Loucy (cell line): Measurements from ENCODE around the gene BLTP3B.
"Not testable (repeated sequence)": the region's sequence is repeated elsewhere in the genome, so short reads cannot be mapped to it uniquely, and the experiment has no call there.

Source experiments
- H2AFZ ChIP-seq: fragments of 200-600 bp; sonication (generic); 2 replicates; pipeline ENCODE4 v1.6.0; 2016; ENCODE audit warnings: antibody characterized with exemption, mild to moderate bottlenecking, low read length, moderate library complexity
- H3F3A ChIP-seq: fragments of 200-600 bp; 2 replicates; pipeline ENCODE4 v1.6.0; 2016; ENCODE audit warnings: antibody characterized with exemption, low read depth, mild to moderate bottlenecking
- H3K27me3 ChIP-seq: fragments of 200-600 bp; sonication (generic); 2 replicates; pipeline ENCODE4 v1.6.1; 2014; ENCODE audit warnings: low read length, mild to moderate bottlenecking; ENCODE audit not compliant: insufficient read depth, poor library complexity, severe bottlenecking
- H3K36me3 ChIP-seq: fragments of 200-600 bp; sonication (generic); 2 replicates; pipeline ENCODE4 v1.6.1; 2016; ENCODE audit warnings: low read length; ENCODE audit not compliant: insufficient read depth
- H3K4me1 ChIP-seq: fragments of 200-600 bp; sonication (generic); 2 replicates; pipeline ENCODE4 v1.5.1; 2014; ENCODE audit warnings: low read length, mild to moderate bottlenecking; ENCODE audit not compliant: insufficient read depth, poor library complexity, severe bottlenecking
- H3K4me2 ChIP-seq: fragments of 200-600 bp; sonication (generic); 2 replicates; pipeline ENCODE4 v1.6.0; 2014; ENCODE audit warnings: antibody characterized with exemption, low read length, low read depth, mild to moderate bottlenecking; ENCODE audit not compliant: poor library complexity, severe bottlenecking
- H3K4me3 ChIP-seq: fragments of 200-600 bp; sonication (generic); 2 replicates; pipeline ENCODE4 v1.5.1; 2014; ENCODE audit warnings: low read length, mild to moderate bottlenecking, mixed read lengths; ENCODE audit not compliant: poor library complexity, severe bottlenecking
- H3K79me2 ChIP-seq: fragments of 200-600 bp; sonication (generic); 2 replicates; pipeline ENCODE4 v1.6.1; 2014; ENCODE audit warnings: low read length; ENCODE audit not compliant: insufficient read depth
- H3K9ac ChIP-seq: fragments of 200-600 bp; sonication (generic); 2 replicates; pipeline ENCODE4 v1.6.0; 2014; ENCODE audit warnings: mild to moderate bottlenecking, low read depth, low read length, moderate library complexity; ENCODE audit not compliant: poor library complexity, severe bottlenecking
- H3K9me2 ChIP-seq: fragments of 200-600 bp; sonication (generic); replicated peaks from 2 replicates; pipeline ENCODE4 v1.6.1; 2016; ENCODE audit warnings: low read depth, low read length, mixed read lengths
- H3K9me3 ChIP-seq: fragments of 200-600 bp; sonication (generic); 2 replicates; pipeline ENCODE4 v1.6.1; 2014; ENCODE audit warnings: mild to moderate bottlenecking, antibody characterized with exemption, low read length, low read depth; ENCODE audit not compliant: insufficient read depth
- H4K20me1 ChIP-seq: fragments of 200-600 bp; sonication (generic); 2 replicates; pipeline ENCODE4 v1.6.0; 2014; ENCODE audit warnings: antibody characterized with exemption, low read length, mild to moderate bottlenecking; ENCODE audit not compliant: insufficient read depth, poor library complexity, severe bottlenecking
- CTCF ChIP-seq: fragments of 200-600 bp; sonication (generic); conservative IDR thresholded peaks from 2 replicates; pipeline ENCODE4 v1.5.1; 2014; ENCODE audit warnings: mild to moderate bottlenecking, antibody characterized with exemption, low read length
- EZH2phosphoT487 ChIP-seq: fragments of 200-600 bp; IDR thresholded peaks from 2 replicates; pipeline ENCODE4 v1.6.1; 2018; ENCODE audit warnings: antibody characterized with exemption, mild to moderate bottlenecking, moderate library complexity, borderline replicate concordance

Gene BLTP3B

GRCh38 chr12:100142851-100143559, at the start of gene BLTP3B:
TSS of gene BLTP3B (minus strand) at chr12:100142874. CDS start at chr12:100142635, 239 bp downstream.
- Histone ChIP-seq H3K4me2 (peak within 1 kb of the TSS; percentile 94), H3K79me2 (peaks cover 41% of the 10 kb centered on the region), H3K4me1 (peaks cover 31% of the 10 kb centered on the region), H2AFZ (peak within 1 kb of the TSS; percentile 100), H3K4me3 (peak within 1 kb of the TSS; percentile 92), H3K27me3 (no peaks in the 10 kb centered on the region), H3K9me3 (no peaks in the 10 kb centered on the region), H3F3A (no peaks in the 10 kb centered on the region), H3K9me2 (no peaks in the 10 kb centered on the region), H3K36me3 (no peaks in the 10 kb centered on the region), H3K9ac (peak within 1 kb of the TSS; percentile 90), H4K20me1 (peaks cover 4% of the 10 kb centered on the region)
- TF ChIP-seq EZH2phosphoT487 (no peak), CTCF (no peak)

GRCh38 chr12:100189636-100190394, 47.1 kb upstream of the BLTP3B start:
- Histone ChIP-seq H3K4me1 (peaks cover 32% of the 10 kb centered on the region), H3K9me3 (no peaks in the 10 kb centered on the region), H3K79me2 (peaks cover 46% of the 10 kb centered on the region), H3F3A (no peaks in the 10 kb centered on the region), H2AFZ (no peak overlapping the region), H3K9me2 (no peaks in the 10 kb centered on the region), H4K20me1 (peaks cover 9% of the 10 kb centered on the region), H3K9ac (no peak overlapping the region), H3K4me2 (no peak overlapping the region), H3K4me3 (no peak overlapping the region), H3K36me3 (no peaks in the 10 kb centered on the region), H3K27me3 (no peaks in the 10 kb centered on the region)
- TF ChIP-seq CTCF = no peak
- no peak for TF ChIP-seq EZH2phosphoT487

- H3K4me2 ChIP-seq, H3K27me3 ChIP-seq, H2AFZ ChIP-seq, H3K9me3 ChIP-seq, H3K9ac ChIP-seq, H3K9me2 ChIP-seq, H3F3A ChIP-seq, H3K4me3 ChIP-seq, H3K36me3 ChIP-seq, H4K20me1 ChIP-seq: not testable (repeated sequence)
- H3K4me1 ChIP-seq = peaks cover 31% of the 10 kb centered on the region
- H3K79me2 ChIP-seq = peaks cover 46% of the 10 kb centered on the region
Observed at GRCh38 chr12:100188888-100189635, 46.4 kb upstream of the BLTP3B start.
